GM18858 (cell line): ENCODE data around the gene ENDOV.

Experiments used
- ATAC-seq: cut with Tn5 transposase; IDR thresholded peaks from one replicate; pipeline ENCODE4 v1.9.1; 2021; ENCODE audit not compliant: unreplicated experiment

The ENDOV gene

GRCh38 chr17:80414508-80414802 lies 512 bp upstream of the ENDOV start:
- ATAC-seq, result no peak

GRCh38 chr17:80415626-80416137 lies 715 bp downstream of the ENDOV start:
- no peak for ATAC-seq

DNA sequence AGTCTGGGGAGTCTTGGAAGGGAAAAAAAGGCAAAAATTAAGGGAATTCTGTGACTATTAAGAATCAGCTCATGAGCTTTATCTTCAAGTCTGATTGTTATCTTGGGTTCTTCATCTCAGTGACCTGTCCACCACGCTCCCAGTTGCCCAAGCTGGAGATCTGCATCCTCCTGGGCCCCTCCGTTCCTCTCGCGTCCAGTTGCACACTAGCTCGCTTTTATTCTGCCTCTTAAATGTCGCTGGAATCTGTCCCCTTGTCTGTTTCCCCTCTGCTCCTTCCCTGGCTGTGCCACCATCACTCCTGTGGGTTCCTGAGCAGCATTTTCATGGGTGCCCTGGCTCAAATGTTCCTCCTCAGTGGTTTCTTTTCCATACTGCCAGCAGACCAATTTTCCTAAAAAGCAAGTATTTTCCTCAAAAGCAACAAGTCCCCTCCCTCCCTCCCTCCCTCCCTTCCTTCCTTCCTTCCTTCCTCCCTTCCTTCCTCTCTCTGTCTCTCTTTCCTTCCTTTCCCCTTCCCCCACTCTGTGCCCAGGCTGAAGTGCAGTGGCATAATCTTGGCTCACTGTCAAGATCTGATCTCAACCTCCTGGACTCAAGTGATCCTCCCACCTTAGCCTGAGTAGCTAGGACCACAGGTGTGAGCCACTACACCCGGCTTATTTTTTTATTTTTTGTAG lies 1.4 kb downstream of the ENDOV start:
- no peak for ATAC-seq

DNA sequence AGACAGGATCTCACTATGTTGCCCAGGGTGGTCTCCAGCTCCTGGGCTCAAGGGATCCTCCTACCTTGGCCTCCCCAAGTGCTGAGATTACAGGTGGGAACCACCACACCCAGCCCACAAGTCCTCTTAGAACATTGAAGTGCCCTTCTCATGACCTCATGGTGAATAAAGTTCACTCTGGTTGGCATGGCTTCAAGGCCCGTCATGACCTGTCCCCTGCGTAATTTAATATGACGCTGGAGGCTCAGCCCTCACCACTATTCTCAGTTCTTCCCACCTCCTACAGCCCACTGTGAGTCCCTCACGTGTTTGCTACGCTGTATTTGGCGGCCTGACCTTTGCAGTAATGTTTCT lies 1.9 kb downstream of the ENDOV start:
- no peak for ATAC-seq

GRCh38 chr17:80418589-80418988 lies 3.6 kb downstream of the ENDOV start:
- ATAC-seq, result no peak

GRCh38 chr17:80419255-80419654 lies 4.3 kb downstream of the ENDOV start:
- ATAC-seq, result no peak

DNA sequence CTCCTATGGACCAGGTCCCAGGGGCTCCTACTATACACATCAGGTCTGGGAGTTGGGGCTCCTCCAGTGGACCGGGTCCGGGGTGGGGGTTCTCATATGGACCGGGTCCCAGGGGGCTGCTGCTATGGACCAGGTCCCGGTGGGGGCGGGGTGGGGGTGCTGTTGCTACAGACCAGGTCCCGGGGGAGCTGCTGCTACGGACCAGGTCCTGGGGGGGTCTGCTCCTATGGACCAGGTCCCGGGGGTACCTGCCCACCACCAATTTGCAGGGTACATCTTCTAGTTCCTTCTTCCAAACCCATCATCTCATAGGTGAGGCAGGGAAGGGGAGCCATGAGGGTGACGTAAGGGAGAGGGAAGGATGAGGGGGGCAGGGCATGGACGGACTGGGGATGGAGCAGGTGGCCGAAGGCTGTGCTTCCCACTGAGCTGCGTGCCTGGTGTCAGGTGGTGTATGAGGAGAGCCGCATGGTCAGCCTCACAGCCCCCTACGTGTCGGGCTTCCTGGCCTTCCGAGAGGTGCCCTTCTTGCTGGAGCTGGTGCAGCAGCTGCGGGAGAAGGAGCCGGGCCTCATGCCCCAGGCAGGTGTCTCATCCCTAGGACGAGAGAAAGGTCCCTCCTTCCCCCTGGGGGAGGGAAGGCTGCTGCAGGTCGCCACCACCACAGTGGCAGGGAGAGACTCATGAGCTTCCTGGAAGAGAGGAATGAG lies 6.6 kb downstream of the ENDOV start:
- no peak for ATAC-seq

GRCh38 chr17:80422276-80422675 lies 7.3 kb downstream of the ENDOV start:
- ATAC-seq, result no peak

DNA sequence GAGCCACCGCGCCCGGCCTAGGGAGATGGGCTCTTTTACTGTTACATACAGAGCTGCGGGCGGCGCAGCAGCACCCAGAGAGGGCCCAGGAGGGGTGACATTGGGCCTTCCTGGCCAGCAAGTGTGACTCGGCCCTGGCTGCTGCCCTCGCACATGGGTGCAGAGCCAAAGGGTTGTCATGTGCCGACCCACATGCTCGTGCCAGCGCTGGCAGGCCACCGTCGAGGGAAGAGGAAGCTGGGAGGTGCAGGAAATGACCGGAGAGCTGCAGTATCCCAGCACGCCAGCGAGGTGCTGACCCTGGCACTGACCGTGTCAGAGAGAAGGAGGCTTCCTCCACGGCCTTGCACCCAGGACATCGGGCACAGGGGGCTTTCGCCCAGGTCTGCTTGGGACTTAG lies 8.0 kb downstream of the ENDOV start:
- ATAC-seq, result no peak

GRCh38 chr17:80423536-80424225 lies 8.7 kb downstream of the ENDOV start:
- ATAC-seq, result no peak

- no peak for ATAC-seq
These were observed 9.3 kb downstream of the ENDOV start for GRCh38 chr17:80424261-80424660.

DNA sequence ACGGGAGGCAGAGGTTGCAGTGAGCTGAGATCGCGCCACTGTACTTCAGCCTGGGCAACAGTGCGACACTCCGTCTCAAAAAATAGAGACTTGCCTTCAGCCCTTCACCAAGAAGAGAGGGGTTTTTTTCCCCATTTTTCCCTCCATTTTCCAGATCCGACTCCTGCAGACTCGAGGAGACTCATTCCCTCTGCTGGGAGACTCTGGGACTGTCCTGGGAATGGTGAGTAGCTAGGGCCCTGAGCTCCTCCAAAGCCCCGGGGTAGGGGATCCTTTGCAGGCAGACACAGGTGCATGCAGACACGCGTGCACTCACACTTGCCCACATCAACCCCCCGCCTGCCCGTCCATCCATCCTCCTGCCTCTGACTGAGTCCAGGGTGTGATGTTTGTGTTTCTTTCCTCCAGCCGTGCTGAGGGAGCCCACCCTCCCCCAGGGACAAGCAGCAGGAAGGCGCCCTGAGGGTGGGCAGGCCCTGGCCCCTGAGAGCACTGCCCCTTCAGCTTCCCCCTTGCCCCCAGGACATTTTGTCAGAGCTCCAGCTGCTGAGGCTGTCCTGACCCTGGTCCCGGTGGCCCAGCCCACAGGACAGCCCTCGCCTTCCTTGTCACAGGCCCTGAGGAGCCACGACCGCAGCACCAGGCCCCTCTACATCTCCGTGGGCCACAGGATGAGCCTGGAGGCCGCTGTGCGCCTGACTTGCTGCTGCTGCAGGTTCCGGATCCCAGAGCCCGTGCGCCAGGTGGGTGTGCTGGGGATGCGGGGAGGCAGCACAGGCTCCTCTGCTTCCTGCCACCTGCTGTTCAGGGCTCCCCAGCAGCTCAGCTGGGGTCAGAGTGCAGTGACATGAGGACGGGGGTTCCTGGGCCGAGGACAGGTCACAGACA lies 10.2 kb downstream of the ENDOV start:
- no peak for ATAC-seq

GRCh38 chr17:80425835-80426426 lies 11.0 kb downstream of the ENDOV start:
- no peak for ATAC-seq

DNA sequence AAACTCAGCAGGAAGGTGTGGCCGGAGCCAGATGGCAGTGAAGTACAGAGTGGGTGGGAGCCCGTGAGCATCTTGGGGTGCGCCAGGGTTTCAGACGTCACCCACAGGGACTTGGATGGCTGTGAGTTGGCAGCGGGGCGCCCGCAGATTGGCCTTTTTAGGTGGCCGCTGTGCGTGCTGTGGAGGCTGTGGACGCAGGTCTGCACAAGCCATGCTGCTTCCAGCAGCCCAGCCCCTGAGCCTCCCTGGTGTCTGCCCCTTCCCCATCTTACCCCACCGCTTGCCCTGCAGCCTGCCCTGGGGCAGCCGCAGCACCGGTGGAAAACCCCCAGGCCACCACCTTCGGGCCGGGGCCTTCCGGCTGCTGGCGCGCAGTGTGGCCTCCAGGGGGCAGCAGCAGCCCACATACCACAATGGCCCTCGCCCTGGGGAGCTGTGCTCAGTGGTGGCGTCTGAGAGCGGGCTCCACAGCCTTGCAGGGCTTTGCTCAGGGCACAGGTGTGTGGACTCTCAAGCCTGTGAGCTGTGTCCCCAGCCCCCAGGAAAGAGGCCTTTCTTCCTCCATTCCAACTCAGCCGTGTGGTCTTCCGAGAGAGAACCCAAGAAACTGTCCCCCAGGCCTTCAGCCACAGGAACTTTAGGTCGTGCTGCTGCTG lies 11.8 kb downstream of the ENDOV start:
- ATAC-seq, result no peak

GRCh38 chr17:80427366-80428282 lies 12.7 kb downstream of the ENDOV start:
- ATAC-seq, result no peak

DNA sequence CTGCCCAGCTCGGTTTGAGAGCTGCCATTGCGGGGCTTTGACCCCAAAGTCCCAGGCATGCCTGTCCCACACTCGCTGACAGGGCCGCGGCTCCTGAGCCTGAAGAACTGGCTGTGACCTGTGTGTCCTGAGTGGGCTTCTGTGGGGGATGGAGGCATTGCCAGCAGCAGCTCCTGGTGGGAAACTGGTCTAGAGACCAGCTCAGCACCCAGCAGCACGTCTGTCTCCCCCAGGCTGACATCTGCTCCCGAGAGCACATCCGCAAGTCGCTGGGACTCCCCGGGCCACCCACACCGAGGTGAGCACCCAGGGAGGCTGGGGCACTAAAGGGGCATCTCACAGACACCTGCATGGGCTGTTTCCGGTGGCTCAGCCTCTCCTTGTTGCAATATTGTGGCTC lies 13.4 kb downstream of the ENDOV start:
- ATAC-seq, result no peak

DNA sequence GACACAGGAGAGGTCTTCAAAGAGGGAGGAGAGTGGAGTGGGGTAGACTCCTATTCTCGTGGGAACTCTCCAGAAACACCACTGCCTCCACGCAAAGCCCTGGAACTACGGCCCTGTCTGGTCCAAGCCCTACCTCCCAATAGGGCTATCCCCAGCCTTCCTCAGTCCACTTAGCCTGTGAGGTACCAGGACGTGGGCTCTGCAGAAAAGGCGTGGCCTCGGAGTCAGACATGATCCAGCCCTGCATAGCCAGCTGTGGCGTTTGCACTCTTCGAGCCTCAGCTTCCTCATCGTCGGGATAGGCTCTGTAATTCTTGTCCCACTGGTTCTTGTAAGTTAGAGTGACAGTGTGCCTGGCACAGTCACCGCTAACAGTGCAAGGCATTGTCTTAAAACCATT lies 13.8 kb downstream of the ENDOV start:
- ATAC-seq, result no peak

DNA sequence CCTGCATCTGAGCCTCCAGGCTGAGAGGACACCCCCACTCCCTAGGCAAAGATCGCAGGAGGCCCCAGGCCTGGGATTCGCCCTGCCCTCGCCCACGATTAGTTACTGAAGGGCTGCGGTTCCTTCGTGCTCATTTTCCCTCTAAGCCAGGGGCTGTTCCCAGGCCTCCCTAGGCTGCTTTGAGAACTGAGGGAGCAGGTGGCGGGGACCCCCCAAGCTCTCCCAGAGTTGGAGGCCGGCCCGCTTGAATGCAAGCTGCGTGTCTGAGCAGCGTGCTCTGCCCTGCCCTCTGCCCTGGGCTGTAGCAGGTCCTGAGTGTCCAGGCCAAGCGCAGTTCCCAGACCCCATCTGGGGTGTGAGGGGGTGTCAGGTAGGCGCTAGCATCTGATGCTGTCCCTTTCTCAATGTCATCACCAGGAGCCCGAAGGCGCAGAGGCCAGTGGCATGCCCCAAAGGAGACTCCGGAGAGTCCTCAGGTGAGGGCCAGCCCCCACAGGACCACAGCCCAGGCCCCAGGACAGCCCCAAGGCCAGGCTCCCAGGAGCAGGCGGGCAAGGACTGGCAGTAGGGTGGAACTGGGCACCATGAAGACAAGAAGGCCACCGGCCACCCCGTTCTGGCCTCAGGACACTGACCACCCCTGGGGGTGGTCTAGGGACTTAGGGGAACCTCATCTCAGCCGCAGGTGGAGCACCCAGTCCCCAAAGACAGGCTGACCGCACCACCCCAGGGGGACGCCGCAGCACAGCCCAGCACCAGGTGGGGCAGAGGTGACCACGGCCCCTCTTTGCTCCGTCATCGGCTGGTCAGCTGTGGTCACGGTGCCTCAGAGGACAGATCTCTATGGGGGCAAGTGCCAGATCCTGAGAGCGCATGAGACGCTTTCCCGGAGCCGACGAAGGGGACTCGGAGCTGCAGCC lies 14.6 kb downstream of the ENDOV start:
- no peak for ATAC-seq
